GM18505 (cell line): ENCODE measurements around the gene CLASRP.

ENCODE experiments used
- ATAC-seq: cut with Tn5 transposase; IDR thresholded peaks from one replicate; pipeline ENCODE4 v1.9.1; 2021; ENCODE audit not compliant: unreplicated experiment
- POLR2A ChIP-seq: IDR thresholded peaks from 4 replicates; pipeline ENCODE4 v1.6.1; 2011; ENCODE audit warnings: borderline replicate concordance; ENCODE audit not compliant: insufficient read depth, insufficient read length; ENCODE audit errors: extremely low read depth

CLASRP gene

GRCh38 chr19:45075301-45076028 is 36.6 kb downstream of the CLASRP start:
- TF ChIP-seq POLR2A = peak; percentile 68
- peak; percentile 56 for ATAC-seq

- peak; percentile 91 for TF ChIP-seq POLR2A
- ATAC-seq = peak; percentile 34
Measured at GRCh38 chr19:45076029-45076850, 37.4 kb downstream of the CLASRP start, which contains the start of gene ZNF296. TSS of gene ZNF296 (minus strand) at chr19:45076478. CDS start at chr19:45076373, 105 bp downstream.

DNA sequence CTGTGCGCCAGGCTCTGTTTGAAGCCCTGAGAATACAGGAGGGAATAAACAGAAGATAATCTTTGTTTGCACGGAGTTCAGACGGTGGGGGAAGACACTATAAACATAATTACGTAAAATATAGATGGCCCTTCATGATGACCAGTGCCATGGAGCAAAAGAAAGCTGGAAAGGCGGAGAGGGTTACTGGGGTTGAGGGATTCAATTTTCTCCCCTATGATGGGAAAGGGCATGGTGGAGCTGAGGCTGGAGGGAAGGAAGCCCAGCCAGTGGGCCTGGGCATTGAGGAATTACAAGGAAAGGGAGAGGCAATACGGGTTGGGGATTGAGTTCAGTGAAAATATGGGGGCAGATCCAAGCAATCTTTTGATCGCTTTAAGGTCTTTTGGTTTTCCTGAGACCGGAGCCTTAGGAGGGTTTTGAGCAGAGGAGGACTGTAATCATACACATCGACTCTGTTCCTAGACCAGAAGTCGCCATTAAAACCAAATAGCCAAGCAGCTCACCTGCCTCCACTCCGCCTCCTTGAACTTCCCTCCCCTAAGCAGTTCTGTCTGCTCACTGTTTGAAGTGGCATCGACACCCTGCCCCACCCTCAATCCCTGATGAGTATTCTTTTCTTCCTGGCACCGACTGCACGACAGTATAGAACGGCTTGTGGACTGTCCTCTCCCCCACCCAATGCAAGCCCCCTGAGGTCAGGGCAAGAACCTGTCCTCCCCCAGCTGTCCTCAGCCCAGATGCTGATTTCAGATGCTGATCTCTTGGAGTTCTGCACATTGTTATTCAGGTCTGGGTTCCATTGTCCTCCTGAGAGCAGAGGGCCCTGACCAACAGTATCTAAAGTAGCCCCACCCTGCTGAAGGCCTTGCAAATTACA is 38.2 kb downstream of the CLASRP start:
- no peak for TF ChIP-seq POLR2A
- no peak for ATAC-seq

DNA sequence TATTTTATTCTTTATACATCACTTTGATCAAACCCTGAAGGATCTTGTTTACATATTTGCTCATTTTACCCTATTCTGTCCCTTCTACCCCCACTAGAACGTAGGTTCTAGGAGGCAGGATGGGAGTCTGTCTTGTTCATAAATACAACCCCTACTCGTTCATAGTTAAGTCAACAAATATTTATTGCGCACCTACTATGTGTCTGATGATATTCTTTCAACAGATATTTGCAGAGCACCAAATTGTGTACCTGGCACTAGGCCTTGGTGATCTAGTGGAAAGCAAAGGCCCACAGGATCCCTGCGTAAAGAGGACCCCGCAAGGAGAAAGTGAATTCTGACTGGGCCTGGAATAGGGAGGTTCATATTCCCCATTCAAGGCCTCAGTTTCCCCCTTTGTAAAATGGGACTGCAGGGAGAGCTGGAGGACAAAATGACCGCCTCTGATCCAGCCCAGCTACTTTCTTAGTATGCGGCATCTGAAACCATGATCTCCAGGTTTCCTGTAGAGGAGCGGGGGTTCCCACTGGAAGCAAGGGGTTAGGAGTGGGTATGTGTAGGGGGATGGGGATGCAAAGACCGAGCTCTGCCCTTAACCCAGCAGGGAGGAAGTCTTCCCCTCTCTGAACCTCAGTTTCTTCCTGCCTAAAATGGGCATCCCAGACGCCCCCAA is 39.7 kb downstream of the CLASRP start:
- TF ChIP-seq POLR2A = no peak
- ATAC-seq = no peak

DNA sequence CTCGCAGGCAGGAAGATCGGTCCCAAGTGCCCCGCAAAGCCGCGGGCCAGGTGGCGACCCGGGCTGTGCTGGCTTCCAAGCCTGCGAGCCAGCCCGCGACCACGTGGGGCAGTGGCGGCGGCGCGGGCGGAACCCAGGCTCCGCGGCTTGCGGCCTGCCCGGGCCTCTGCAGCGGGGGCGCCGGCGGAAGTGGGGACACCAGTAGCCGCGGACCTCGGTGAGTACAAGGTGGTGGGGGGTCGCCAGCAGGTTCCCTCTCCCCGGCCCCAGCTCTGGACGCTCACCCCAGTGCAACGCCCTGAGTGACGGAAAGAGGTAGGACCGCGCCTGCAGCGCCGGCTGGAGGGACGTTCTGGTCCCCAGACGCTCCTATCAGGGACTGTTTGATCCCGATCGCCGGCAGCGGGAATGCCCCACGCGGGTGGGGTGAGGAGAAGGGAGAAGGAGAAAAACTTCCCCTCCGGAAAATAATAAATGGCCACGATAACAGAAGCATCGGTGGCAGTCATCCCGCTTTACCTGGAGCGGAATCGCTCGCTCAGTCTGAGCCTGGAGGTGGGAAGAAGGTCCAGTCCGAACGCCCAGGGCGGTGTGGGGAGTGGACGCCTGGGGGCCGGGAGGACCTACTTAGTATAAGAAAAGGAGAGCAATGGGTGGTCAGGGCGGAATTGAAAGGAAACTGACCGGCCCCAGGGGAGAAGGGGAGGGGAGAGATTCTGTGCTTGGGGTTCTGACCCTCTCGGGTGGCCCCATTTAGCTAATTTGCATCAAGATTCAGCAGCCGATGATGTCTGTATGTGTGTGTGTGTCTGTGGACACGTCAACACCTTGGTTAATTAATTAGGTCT is 40.4 kb downstream of the CLASRP start, which contains the start of gene GEMIN7:
Gene GEMIN7, plus strand, starts transcription at position 198 of the 848 bp plus-strand sequence. CDS start 10,855 bp downstream, outside the sequence.
- peak; percentile 78 for TF ChIP-seq POLR2A
- peak; percentile 27 for ATAC-seq

DNA sequence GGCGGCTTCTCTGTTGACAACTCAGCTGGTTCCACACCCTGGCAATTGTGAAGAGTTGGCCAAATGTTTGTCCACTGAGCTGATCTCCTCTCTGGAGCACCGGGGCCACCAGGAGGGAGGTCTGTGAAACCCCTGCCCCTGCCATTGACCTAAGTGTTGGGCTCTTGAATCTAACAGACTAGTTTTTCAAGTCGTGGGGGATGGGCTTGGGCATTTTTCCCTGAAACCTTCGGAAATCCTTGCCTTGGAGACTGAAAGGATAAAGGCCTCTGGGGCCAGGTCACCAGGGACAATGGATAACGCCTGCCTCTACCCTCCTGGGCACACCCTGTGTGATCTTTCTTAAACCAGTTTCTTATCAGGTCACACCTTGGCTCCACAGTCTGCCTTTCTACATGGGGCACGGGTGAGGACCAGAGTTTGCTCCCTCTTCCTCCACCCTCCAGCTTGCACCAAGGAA is 41.1 kb downstream of the CLASRP start:
- no peak for ATAC-seq
- TF ChIP-seq POLR2A = no peak

- ATAC-seq = no peak
- TF ChIP-seq POLR2A = no peak
Measured at GRCh38 chr19:45082170-45082569, 43.3 kb downstream of the CLASRP start.

DNA sequence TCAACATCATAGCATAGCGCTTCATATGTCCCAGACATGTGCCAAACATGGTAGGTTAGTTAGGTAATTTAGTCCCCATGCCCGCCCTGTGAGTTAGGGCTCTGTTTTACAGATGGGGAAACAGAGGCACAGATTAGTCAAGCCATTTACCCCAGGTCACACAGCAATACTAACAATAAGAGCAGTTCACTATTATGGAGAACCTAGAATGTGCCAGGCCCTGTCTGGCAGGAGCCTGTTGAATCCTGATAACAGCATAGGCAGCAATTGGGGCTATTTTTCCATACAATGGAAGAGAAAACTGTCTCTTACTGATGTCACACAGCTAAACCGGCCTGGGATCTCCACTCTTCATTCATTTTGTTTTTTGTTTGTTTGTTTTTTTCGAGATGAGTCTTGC is 47.6 kb downstream of the CLASRP start:
- no peak for TF ChIP-seq POLR2A
- ATAC-seq = no peak

- no peak for ATAC-seq
- no peak for TF ChIP-seq POLR2A
Measured at GRCh38 chr19:45087531-45087930, 48.7 kb downstream of the CLASRP start.

- ATAC-seq = no peak
- TF ChIP-seq POLR2A = no peak
Measured at GRCh38 chr19:45090034-45090433, 51.2 kb downstream of the CLASRP start.

DNA sequence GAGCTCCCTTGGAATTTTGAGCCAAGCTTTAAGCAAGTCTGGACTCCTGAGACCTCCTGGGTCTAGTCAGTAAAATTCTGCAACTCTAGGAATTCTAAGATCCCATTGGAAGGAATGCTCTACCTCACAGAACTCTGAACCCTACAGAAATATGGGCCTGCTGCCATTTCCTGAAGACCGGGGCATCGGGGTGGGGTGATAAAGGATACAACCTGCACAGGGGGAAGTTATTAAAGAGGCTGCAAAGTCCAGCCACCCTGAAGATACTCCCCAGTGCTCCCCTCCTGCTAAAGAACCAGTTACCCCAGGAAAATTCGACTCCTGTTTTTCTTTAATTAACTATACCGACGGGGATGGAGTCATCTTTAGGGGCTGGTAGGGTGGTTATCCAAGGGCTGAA is 51.8 kb downstream of the CLASRP start:
- TF ChIP-seq POLR2A = no peak
- ATAC-seq = no peak
